Osteoblast (primary cell): ENCODE data around the gene RASGRF2. TPM values are rescaled to one million over a fixed set of nuclear protein-coding genes. Genes with fewer than 3 reads are reported as not detected.

Source experiments
- DNase-seq: peaks from one replicate; pipeline ENCODE4 v3.0.0; 2011; ENCODE audit warnings: low spot score, mixed read lengths; ENCODE audit not compliant: insufficient read length; ENCODE audit errors: missing footprints
- H2AFZ ChIP-seq: 2 replicates; pipeline ENCODE4 v1.6.0; 2011; ENCODE audit warnings: mild to moderate bottlenecking, low read length
- H3K27ac ChIP-seq: 2 replicates; pipeline ENCODE4 v1.5.1; 2011; ENCODE audit warnings: mild to moderate bottlenecking, low read depth, low read length, moderate library complexity
- H3K27me3 ChIP-seq: 2 replicates; pipeline ENCODE4 v1.6.0; 2012; ENCODE audit warnings: mild to moderate bottlenecking, control low read depth, inconsistent platforms, low read length, moderate library complexity; ENCODE audit not compliant: insufficient read depth
- H3K36me3 ChIP-seq: 2 replicates; pipeline ENCODE4 v1.5.1; 2011; ENCODE audit warnings: mild to moderate bottlenecking, low read length, control low read depth, moderate library complexity; ENCODE audit not compliant: insufficient read depth
- H3K4me1 ChIP-seq: 2 replicates; pipeline ENCODE4 v1.5.1; 2011; ENCODE audit warnings: mild to moderate bottlenecking, low read length, control low read depth, moderate library complexity; ENCODE audit not compliant: insufficient read depth
- H3K4me2 ChIP-seq: 2 replicates; pipeline ENCODE4 v1.6.0; 2011; ENCODE audit warnings: mild to moderate bottlenecking, low read length; ENCODE audit not compliant: insufficient read depth
- H3K4me3 ChIP-seq: fragments of 200-600 bp; sonication (generic); 3 replicates; pipeline ENCODE4 v1.5.1; 2012; ENCODE audit warnings: mild to moderate bottlenecking, low read length, inconsistent platforms; ENCODE audit not compliant: insufficient read depth
- H3K79me2 ChIP-seq: 2 replicates; pipeline ENCODE4 v1.6.0; 2012; ENCODE audit warnings: mild to moderate bottlenecking, low read length, control low read depth, inconsistent platforms; ENCODE audit not compliant: insufficient read depth
- H3K9me3 ChIP-seq: 2 replicates; pipeline ENCODE4 v1.5.1; 2011; ENCODE audit warnings: low read depth, low read length, control low read depth
- H4K20me1 ChIP-seq: 2 replicates; pipeline ENCODE4 v1.6.0; 2012; ENCODE audit warnings: mild to moderate bottlenecking, low read length, control low read depth; ENCODE audit not compliant: insufficient read depth
- CTCF ChIP-seq: IDR thresholded peaks from 2 replicates; pipeline ENCODE4 v1.5.1; 2011; ENCODE audit warnings: mild to moderate bottlenecking, low read depth, low read length, moderate library complexity; ENCODE audit errors: extremely low read depth
- total RNA-seq: library from RNA; depleted of rRNA; stranded (reverse); fragments of >200 nt; gene quantifications from 2 replicates; pipeline ENCODE4 v1.2.3, GENCODE V29; 2012

RASGRF2 gene
- total RNA-seq, 1 donor = under 0.01 TPM

- Histone ChIP-seq H3K27ac (no peak overlapping the region), H3K27me3 (peaks cover 7% of the 10 kb centered on the region), H3K79me2 (no peaks in the 10 kb centered on the region), H3K4me2 (no peak overlapping the region), H3K9me3 (no peaks in the 10 kb centered on the region), H3K36me3 (no peaks in the 10 kb centered on the region), H3K4me1 (no peaks in the 10 kb centered on the region), H2AFZ (no peak overlapping the region), H4K20me1 (no peaks in the 10 kb centered on the region), H3K4me3 (no peak overlapping the region)
- DNase-seq = no peak
- no peak for TF ChIP-seq CTCF
Observed at GRCh38 chr5:81003811-81004386, 43.7 kb downstream of the RASGRF2 start.

DNA sequence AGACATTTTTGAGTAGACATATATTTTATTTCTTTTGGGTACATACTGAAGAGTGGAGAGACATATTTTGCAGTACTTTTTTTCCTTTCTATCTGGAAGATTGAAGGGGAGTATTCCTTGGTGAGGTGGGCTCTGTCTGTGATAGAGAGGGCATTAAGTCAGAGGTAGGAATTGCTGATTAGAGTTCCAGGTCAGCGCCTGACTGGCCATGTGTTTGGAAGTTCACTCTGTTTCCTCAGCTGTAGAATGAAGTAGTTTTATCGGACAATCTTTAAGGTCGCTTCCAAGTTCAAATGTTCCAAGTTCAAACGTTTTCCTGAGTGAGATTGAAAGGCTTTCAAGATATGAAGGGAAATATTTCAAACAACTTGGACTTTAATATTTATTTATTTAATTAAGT is 45.5 kb downstream of the RASGRF2 start:
- Histone ChIP-seq H3K27ac (no peak overlapping the region), H3K79me2 (no peaks in the 10 kb centered on the region), H3K27me3 (peaks cover 7% of the 10 kb centered on the region), H2AFZ (no peak overlapping the region), H3K36me3 (no peaks in the 10 kb centered on the region), H3K4me3 (no peak overlapping the region), H3K4me1 (no peaks in the 10 kb centered on the region), H4K20me1 (no peaks in the 10 kb centered on the region), H3K4me2 (no peak overlapping the region), H3K9me3 (no peaks in the 10 kb centered on the region)
- no peak for DNase-seq
- no peak for TF ChIP-seq CTCF

GRCh38 chr5:81006231-81006630 is 46.1 kb downstream of the RASGRF2 start:
- TF ChIP-seq CTCF = no peak
- H3K4me3 ChIP-seq = no peak overlapping the region
- no peak overlapping the region for H2AFZ ChIP-seq
- no peaks in the 10 kb centered on the region for H3K79me2 ChIP-seq
- no peaks in the 10 kb centered on the region for H3K9me3 ChIP-seq
- no peaks in the 10 kb centered on the region for H4K20me1 ChIP-seq
- DNase-seq = no peak
- no peaks in the 10 kb centered on the region for H3K36me3 ChIP-seq
- H3K4me2 ChIP-seq = no peak overlapping the region
- no peak overlapping the region for H3K27ac ChIP-seq
- no peaks in the 10 kb centered on the region for H3K4me1 ChIP-seq
- peaks cover 4% of the 10 kb centered on the region for H3K27me3 ChIP-seq

GRCh38 chr5:81006947-81007636 is 46.9 kb downstream of the RASGRF2 start:
- Histone ChIP-seq H3K4me1 (no peaks in the 10 kb centered on the region), H3K27me3 (peaks cover 3% of the 10 kb centered on the region), H4K20me1 (no peaks in the 10 kb centered on the region), H3K36me3 (no peaks in the 10 kb centered on the region), H3K4me2 (no peak overlapping the region), H2AFZ (no peak overlapping the region), H3K79me2 (no peaks in the 10 kb centered on the region), H3K4me3 (no peak overlapping the region), H3K27ac (no peak overlapping the region), H3K9me3 (no peaks in the 10 kb centered on the region)
- DNase-seq = no peak
- no peak for TF ChIP-seq CTCF
